Activated CD4-positive, alpha-beta T cell treated with anti-CD3 and anti-CD28 coated beads, Interleukin-2, Interleukin-6, amounts not matched to agents 100 ng/mL and 50 ng/mL, durations not matched to agents 16 hours and 8 hours (primary cell): ENCODE data around the gene HDDC3.

Experiments
- DNase-seq: peaks from one replicate; pipeline ENCODE4 v3.0.0-alpha.2; 2020

HDDC3 gene, protein sequence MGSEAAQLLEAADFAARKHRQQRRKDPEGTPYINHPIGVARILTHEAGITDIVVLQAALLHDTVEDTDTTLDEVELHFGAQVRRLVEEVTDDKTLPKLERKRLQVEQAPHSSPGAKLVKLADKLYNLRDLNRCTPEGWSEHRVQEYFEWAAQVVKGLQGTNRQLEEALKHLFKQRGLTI

DNA sequence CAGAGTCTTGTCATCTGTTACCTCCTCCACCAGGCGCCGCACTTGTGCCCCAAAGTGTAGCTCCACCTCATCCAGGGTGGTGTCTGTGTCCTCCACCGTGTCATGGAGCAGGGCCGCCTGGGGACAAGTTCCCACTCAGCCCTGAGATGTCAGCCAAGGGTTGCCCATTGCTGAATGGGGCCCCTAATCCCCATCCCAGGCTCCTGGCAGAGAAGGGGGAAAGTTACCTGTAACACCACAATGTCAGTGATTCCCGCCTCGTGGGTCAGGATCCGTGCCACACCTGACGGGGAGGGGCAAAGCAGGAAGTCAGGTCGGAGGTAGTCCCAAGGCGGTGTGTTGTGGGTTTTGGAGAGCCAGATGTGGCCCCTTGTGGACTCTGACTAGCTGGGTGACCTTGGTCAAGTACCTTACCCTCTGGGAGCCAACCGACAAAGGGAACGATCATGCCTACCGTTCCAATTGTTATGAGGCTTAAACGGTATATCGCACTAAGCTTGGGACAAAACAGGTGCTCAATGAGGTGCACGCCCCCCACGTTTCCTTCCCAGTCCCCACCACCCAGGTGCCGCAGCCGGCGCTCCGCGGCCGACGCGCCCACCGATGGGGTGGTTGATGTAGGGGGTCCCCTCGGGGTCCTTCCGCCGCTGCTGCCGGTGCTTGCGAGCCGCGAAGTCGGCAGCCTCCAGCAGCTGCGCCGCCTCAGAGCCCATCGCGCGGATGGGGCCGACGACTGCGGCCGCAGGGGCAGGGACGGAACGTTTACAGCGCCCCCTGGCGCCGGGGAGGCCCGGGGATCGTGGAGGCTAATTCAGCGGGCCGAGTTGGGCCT, at the start of gene HDDC3:
Gene HDDC3 (minus strand): TSS at position 722 of the 832 bp plus-strand sequence. CDS start 9 bp downstream, at position 713.
- peak; percentile 95 for DNase-seq

DNA sequence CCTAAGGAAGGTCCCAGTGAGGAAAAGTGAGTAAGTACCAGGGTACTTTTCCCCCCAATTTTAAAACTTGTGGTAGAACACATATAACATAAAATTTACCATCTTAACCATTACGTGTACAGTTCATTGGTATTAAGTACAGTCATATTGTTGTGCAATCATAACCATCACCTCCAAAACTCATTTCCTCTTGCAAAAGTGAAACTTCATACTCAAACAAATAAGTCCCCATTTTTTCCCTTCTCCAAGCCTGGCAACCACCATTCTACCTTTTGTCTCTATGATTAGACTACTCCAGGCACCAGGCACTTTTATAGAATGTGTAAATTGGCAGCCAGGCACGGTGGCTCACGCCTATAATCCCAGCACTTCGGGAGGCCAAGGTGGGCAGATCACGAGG, 49.8 kb upstream of the HDDC3 start:
- DNase-seq: peak; percentile 47

DNA sequence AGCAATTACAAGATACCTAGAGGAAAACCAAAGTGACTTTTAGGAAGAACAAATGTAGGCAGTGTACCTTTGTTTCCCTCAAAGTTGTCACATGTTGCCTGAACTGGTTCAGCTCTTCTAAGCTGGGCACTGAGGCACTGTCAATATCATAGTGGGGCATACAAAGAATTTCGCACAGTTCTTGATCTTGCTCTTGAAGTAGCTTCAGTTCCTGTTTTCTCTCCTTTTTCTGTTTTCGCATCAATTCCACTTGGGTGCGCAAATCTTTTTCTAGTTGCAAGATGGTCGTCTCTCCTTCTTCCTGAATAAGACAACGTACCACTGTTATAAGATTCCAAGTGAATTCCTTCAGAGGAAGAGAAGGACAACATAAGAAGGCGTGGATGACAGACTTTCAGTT, 49.3 kb upstream of the HDDC3 start:
- DNase-seq: no peak

DNA sequence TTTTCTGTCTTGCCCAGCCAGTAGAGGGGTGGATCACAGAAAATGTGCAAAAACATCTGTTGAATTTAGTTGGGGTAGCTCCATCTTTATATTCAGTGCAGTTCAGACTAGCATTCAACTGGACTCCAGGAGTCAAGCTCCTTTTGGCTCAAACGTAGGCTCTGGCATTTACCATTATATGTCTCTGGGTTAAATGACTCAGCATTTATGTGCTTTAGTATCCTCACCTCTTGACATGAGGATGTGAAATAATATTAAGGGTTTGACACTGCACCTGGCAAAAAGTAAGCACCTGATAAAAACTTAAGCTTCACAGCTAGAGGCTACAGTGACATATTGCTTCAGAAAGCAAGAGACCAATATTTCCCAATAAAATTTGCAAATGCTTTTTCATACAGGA, 47.2 kb upstream of the HDDC3 start:
- no peak for DNase-seq

DNA sequence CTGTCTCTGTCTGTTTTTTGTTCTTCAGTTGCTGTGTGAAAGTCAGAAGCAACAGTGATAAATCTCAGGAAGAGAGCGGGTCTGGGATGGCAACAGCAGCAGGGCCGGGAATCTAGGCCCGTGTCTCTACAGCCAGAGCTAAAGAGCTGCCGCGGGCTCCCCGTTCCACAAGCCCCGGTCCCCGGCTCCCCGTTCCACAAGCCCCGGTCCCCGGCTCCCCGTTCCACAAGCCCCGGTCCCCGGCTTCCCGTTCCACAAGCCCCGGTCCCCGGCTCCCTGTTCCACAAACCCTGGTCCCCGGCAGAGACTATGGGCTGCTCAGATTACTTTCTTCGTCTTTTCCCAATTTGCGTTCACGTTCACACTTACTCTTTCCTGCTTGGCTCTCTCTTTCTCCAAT, 41.9 kb upstream of the HDDC3 start:
- DNase-seq: no peak

DNA sequence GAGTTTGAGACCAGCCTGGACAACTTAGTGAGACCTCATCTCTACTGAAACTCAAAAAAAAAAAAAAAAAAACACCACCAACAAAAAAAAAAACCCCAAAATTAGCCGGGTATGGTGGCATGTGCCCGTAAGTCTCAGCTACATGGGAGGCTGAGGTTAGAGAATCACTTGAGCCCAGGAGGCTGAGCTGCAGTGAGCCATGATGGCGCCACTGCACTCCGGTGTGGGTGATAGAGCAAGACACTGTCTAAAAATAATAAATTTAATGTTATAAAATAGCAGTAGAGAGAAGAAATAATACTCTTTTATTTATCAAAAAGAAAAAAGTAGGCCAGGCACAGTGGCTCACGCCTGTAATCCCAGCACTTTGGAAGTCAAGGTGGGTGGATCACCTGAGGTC, 39.8 kb upstream of the HDDC3 start:
- no peak for DNase-seq

DNA sequence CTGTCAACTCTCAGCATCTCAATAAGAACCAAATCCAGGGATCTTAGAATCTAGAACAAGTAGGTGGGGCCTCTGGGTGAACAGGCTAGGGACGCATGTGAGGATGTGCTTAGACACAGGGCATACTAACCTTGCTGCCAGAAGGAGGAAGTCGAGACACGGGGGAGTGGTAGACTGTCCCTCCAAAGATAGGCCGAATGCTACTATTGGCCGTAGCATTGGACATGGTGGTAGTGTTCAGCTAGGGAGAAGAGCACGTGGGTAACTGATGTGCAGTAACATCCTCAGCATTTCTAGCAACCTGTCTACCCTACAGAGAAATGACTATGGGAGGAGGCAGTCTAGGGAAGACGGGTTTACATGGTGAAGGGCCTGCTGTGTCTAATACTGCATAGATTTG, 37.9 kb upstream of the HDDC3 start:
- no peak for DNase-seq

DNA sequence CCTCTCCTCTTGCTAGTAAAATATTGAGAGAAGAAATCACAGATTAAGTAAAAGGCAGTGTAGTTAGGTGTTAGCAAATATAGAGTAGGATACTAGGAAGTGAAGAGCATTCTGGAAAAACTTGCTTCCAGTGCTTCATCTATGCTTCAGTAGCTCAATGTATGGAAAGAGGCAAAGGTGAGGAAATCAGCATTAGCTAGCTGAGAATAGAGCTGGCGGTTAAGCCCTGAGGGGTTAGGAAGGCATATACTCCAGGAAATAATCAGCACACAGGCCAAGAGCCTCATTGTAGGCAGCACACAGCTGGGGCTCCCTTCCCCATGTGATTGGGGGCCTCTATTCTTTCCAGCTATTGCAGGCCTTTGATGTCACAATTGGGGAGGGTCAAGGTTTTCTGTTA, 36.1 kb upstream of the HDDC3 start:
- no peak for DNase-seq

DNA sequence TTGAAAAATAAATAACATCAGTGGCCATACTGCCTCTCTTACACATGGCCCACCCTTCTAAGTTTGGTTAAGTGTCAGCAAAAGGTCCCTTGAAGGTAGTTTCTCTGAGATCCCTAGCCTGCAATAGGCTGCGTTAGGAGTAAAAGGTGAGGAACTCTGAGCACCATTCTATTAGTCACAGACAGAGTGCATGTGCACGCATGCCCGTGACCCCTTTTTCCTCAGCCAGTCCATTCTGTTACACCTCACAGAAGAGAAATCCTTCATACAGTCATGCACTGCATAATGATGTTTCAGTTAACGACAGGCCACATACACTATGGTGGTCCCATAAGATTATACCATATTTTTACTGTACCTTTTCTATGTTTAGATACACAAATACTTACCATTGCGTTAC, 34.9 kb upstream of the HDDC3 start:
- no peak for DNase-seq

DNA sequence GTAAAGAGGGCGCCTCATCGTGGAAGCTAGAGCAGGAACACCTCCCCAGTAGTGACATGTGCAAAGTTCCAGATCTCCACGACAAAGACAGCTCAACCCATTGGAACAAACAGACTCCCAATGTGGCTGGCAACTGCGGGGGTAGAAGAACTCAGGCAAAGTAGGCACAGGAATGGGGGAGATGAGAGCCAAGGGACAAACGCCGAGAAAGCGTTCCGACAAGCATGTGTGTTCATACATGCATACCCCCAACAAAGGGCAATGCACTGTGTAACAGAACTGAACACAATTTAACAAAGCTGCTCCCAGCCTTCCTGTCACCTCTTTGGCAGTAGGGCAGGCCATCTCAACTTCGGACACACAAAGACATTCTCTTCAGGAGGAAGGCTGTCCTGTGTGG, 33.9 kb upstream of the HDDC3 start:
- DNase-seq: no peak

DNA sequence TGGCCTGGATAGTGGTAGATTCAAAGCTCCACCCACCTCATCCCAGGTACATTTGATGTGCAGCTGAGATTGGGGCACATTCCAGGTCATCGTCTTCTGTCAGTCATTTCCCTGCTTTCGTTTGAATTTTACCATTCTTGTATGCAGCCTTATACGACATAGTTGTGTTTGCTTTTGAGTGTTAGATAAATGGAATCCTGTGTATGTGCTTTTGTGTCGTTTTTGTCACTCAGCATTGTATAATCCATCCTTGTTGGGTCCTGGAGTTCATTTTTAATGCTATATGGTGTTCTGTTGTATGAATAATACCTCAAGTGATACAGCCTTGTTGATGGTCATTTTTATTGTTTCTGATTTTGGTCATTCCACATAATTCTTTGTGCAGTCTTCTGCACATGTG, 29.7 kb upstream of the HDDC3 start:
- DNase-seq: no peak

DNA sequence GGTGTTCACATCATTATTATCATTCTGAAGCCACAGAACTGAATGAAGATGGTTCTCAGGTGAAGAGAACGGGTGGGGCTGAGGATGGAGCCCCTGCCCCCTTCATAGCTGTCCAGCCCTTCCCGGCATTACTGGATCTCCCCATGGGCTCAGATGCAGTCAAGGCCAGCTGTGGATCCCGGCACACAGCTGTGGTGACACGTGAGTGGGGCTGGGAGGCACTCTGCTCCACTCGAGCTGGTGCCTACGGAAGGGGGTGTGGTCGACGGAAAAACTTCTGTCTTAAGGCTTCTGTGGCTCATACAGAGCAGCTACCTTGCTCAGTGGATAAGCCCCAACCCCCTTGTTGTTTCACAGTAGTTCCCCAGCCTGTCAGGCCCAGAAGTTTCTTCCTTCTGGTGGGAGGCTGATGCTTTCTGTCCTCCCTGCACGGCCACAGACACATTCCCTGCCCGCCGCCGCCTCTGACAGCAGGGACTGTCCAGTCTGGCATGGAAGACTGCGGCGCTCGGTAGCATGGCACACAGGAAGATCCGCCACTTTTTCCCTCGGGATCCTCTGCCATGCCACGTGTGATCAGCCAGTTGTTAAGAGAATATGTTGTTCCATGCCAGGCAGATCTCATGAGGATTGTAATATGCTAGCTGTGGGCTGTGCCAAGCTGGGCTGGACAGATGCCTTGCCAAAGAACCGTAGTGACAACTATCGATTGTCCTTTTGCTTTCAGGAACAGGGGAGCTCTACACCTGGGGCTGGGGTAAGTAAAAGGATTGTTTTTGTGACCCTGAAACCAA, 28.1 kb upstream of the HDDC3 start:
- DNase-seq: no peak

DNA sequence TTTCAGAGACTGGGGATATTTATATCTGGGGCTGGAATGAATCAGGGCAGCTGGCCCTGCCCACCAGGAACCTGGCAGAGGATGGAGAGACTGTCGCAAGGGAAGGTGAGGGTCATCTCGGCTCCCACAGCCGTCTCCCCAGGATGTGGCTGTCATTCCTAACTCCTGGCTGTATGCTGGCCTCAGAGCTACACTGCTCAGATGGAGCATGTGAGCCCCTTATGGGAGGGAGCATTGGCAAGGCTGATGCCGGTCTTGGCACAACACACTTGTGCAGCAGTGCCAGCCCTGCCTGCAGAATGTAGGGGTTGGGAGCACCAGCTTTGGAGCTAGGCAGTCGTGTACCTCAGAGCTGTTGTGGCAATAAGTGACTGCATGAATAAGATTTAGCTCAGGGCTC, 27.5 kb upstream of the HDDC3 start:
- DNase-seq: no peak

DNA sequence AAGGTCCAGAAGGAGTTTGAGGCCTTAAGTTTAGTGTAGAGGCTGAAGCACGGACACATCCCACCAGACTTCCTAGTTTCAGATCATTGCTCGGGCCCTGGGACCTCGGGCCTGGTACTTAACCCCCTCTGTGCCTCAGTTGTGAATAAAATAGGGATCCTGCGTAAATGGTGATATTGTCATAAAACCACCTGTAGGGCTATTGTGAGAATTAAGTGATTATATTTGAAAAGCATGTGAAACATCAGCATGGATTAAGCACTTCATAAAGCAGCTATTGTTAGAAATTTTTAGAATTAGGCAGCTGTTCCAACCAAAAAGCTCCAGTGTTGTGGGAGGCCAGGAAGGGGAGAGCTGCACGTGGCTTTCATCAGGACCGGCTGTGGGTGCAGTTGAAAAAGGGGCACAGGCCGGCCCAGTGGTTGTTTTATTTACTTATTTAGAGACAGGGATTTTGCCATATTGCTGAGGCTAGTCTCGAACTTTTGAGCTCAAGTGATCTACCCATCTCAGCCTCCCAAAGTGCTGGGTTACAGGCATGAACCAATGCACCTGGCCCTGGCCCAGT, 26.8 kb upstream of the HDDC3 start:
- no peak for DNase-seq

DNA sequence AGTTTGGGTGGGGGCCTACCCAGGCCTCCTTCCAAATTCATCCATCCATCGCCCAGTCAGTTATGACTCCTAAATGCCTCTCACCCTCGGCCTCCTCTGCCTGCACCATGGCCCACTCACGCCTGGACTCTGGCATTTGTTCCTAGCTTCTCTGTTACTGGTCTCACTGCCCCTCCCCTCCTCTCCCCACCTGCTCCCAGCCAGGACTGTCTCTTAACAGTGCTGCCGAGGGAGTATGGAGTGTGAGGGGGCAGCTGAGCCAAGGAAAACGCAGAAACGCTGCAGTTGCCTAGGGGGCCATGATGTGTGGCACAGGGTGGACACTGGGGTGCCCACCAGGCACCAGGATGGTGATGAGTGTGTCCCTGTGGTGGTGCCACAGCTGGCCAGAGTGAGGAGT, 25.4 kb upstream of the HDDC3 start:
- DNase-seq: no peak

DNA sequence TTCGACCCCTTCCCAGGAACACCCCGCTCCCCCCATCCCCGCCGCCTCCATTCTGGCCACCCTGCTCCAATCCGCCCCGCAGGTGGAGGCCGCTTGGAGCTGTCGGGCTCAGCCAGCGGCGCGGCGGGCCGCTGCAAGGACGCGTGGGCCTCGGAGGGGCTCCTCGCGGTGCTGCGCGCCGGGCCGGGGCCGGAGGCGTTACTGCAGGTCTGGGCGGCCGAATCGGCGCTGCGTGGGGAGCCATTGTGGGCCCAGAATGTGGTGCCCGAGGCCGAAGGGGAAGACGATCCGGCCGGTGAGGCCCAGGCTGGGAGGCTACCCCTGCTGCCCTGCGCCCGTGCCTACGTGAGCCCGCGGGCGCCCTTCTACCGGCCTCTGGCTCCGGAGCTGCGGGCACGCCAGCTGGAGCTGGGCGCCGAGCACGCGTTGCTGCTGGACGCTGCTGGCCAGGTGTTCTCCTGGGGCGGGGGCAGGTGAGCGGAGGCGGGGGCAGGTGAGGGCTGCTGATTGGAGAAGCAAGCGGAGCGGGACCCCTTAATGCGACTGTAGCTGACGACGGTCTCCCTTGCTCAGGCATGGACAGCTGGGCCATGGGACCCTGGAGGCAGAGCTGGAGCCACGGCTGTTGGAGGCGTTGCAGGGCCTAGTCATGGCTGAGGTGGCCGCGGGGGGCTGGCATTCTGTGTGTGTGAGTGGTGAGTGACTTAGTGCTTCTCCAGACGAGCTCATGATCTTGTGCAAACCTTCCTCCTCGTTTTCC, 24.9 kb upstream of the HDDC3 start:
- DNase-seq: no peak

DNA sequence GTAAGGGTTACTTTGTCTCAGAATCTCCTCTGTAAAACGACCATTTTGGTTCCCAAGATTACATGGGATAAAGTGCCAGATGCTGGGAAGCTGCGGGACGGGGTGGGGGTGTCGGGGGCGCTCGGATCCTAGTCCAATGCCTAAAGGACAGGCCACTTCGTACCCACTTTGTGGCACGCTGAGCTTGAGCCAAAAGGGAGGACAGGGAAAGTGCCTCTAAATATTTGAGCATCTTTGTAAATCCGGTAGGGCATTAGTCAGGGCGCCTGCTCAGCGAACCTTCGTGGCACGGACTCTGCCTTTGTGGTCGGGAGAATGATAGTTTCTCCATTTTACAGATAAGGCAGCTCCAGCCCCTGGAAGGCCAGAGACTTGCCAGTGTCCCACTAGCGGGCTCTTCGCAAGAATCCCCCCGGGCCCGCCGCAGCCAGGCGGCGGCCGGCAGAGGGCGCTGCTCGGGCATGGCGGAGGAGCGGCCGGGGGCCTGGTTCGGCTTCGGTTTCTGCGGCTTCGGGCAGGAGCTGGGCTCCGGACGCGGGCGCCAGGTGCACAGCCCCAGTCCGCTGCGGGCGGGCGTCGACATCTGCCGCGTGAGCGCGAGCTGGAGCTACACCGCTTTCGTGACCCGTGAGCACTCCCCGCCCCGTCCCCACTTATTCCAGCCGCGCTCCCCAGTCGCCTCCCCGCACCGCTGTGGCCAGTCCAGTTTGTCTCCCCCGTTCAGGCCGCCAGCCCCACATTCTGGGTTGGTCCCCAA, 24.1 kb upstream of the HDDC3 start:
- DNase-seq: peak; percentile 84

DNA sequence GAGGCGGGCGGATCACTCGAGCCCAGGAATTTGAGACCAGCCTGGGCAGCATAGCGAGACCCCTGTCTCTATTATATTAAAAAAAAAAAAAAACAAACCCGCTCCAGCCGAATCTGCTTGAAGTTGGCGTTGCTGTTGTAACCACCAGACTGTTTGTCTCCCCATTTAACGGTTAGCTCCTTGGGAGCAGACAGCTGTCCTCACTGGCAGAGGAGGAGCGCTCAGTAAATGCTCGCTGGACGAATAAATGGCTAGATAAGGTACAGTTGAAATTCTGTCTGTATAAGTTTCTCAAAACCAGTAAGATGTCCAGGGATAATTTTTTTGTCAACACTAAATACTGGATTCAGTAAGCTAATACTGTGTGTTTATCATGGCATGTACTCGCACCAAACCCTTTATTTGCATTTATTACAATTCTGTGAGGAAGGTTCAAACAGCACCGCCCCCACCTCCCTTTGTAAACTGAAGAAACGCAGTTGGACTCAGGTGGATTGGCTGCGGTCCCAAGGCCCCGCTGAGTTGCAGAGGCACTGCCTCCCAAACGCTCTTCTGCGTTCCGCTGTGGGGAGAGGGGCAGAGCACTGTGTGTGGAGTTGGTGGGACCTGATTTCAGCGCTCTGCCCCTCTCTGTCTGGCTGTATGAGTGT, 23.4 kb upstream of the HDDC3 start:
- DNase-seq: peak; percentile 23

DNA sequence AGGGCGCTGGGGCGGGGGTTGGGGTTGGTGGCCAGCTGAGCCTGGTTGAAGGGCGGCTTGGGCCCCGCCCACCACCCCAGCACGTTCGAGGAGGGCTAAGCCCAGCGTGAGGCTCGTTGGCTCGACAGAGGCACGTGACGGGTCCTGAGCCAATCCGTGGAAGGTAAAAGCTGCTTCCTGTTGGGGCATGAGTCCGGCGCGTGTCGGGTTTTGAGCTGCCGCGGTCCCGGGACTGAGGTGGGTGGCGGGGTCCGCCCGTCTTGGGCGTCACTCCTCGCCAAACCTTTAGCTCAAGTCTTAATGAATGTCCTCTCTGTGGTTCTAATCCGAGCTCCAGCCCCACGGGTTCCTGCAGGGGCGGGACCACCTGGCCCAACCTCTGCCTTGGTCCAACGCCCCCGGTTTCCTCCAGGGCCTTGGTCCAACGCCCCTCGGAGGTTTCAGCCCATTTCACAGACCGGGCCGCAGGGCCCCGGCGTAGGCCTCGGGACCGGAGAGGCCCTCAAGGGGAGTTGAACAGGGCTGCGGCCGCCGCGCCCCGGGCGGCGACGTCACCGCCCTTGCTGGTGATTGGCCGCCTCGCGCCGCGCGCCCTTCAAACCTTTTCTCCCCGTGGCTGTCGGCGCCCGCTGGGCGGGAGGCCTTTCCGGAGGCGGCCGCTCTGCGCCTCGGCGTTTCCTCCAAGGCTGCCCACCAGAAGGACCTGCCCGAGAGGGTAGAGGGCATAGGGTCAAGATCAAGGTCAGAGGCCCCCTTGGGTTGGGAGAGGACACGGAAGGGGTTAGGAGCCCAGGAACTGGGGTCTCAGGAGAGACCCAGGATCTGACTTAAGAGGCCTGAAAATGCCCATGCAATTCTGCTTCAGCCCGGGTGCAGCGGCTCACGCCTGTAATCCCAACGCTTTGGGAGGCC, 22.6 kb upstream of the HDDC3 start, which contains the start of gene RCCD1:
Gene RCCD1 (plus strand): TSS at position 173 of the 912 bp plus-strand sequence. CDS start 1,851 bp downstream, outside the sequence.
- DNase-seq: peak; percentile 97
